ENCODE results near the gene PGA4.
"Not testable (repeated sequence)": the region's sequence is repeated elsewhere in the genome, so short reads cannot be mapped to it uniquely, and the experiment has no call there.

DNA sequence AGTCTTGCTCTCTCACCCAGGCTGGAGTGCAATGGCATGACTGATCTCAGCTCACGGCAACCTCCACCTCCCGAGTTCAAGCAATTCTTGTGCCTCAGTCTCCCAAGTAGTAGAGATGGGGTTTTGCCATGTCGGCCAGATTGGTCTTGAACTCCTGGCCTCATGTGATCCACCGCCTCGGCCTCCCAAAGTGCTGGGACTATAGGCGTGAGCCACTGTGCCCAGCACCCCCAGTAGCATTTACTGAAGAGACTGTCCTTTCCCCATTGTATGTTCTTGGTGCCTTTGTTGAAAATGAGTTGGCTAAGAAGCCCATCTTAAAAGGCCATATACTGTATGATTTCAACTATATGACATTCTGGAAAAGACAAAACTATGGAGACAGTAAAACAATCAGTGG is 41.9 kb upstream of the PGA4 start:
- TF ChIP-seq, protein P1, sequence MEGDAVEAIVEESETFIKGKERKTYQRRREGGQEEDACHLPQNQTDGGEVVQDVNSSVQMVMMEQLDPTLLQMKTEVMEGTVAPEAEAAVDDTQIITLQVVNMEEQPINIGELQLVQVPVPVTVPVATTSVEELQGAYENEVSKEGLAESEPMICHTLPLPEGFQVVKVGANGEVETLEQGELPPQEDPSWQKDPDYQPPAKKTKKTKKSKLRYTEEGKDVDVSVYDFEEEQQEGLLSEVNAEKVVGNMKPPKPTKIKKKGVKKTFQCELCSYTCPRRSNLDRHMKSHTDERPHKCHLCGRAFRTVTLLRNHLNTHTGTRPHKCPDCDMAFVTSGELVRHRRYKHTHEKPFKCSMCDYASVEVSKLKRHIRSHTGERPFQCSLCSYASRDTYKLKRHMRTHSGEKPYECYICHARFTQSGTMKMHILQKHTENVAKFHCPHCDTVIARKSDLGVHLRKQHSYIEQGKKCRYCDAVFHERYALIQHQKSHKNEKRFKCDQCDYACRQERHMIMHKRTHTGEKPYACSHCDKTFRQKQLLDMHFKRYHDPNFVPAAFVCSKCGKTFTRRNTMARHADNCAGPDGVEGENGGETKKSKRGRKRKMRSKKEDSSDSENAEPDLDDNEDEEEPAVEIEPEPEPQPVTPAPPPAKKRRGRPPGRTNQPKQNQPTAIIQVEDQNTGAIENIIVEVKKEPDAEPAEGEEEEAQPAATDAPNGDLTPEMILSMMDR (IDR thresholded peaks at IDR 0.05), result not testable (repeated sequence)
- TF ChIP-seq POLR2A, POLR2AphosphoS5 (IDR thresholded peaks at IDR 0.05): not testable (repeated sequence)
